Mesenchymal stem cell (in vitro differentiated cells and primary cell): ENCODE results near the gene NFKB1.

Experiments
- DNase-seq: peaks from one replicate; pipeline ENCODE4 v3.0.0-alpha.2; 2013
- H2AFZ ChIP-seq: one replicate; pipeline ENCODE4 v1.6.1; 2013; ENCODE audit warnings: low read depth, mild to moderate bottlenecking, control low read depth, inconsistent platforms, low read length, moderate library complexity
- H2AK5ac ChIP-seq: 2 replicates; pipeline ENCODE4 v1.6.1; 2013; ENCODE audit warnings: low read length, moderate library complexity, mild to moderate bottlenecking, inconsistent platforms; ENCODE audit not compliant: severe bottlenecking
- H2BK120ac ChIP-seq: one replicate; pipeline ENCODE4 v1.6.1; 2013; ENCODE audit warnings: low read depth, mild to moderate bottlenecking, inconsistent platforms, low read length, moderate library complexity
- H2BK12ac ChIP-seq, 2 experiments: one replicate each; pipeline ENCODE4 v1.6.1; 2013; ENCODE audit warnings: inconsistent platforms in 2 of 2, low read length in 2 of 2, mild to moderate bottlenecking in 2 of 2, moderate library complexity in 2 of 2, control low read depth in 1 of 2
- H2BK15ac ChIP-seq: one replicate; pipeline ENCODE4 v1.6.1; 2013; ENCODE audit warnings: mild to moderate bottlenecking, low read depth, inconsistent platforms; ENCODE audit not compliant: poor library complexity, severe bottlenecking
- H2BK5ac ChIP-seq: 2 replicates; pipeline ENCODE4 v1.6.1; 2013; ENCODE audit warnings: low read depth, mild to moderate bottlenecking, low read length, control low read depth, inconsistent platforms; ENCODE audit not compliant: poor library complexity, severe bottlenecking
- H3K14ac ChIP-seq, 2 experiments: one replicate each; pipeline ENCODE4 v1.6.1; 2013; ENCODE audit warnings: inconsistent platforms in 2 of 2, low read length in 2 of 2, control low read depth in 1 of 2, mild to moderate bottlenecking in 1 of 2, moderate library complexity in 1 of 2
- H3K18ac ChIP-seq, 2 experiments: one replicate each; pipeline ENCODE4 v1.6.1; 2013; ENCODE audit warnings: inconsistent platforms in 2 of 2, low read length in 2 of 2, control low read depth in 1 of 2, low read depth in 1 of 2, mild to moderate bottlenecking in 1 of 2
- H3K23ac ChIP-seq, 2 experiments: one replicate each; pipeline ENCODE4 v1.6.1; 2013; ENCODE audit warnings: inconsistent platforms in 2 of 2, low read length in 2 of 2, mild to moderate bottlenecking in 2 of 2, moderate library complexity in 2 of 2, control low read depth in 1 of 2
- H3K27ac ChIP-seq: 2 replicates; pipeline ENCODE4 v1.5.1; 2013; ENCODE audit warnings: mild to moderate bottlenecking, moderate library complexity, low read length, control low read depth, inconsistent platforms; ENCODE audit not compliant: poor library complexity, severe bottlenecking
- H3K27me3 ChIP-seq, 2 experiments: 2 replicates each; pipeline versions ENCODE4 v1.6.1 to v1.7.0; 2013; ENCODE audit warnings: low read length in 2 of 2, mild to moderate bottlenecking in 2 of 2, moderate library complexity in 2 of 2, control low read depth in 1 of 2, inconsistent platforms in 1 of 2; ENCODE audit not compliant: control insufficient read depth in 1 of 2, insufficient read depth in 1 of 2
- H3K36me3 ChIP-seq, 2 experiments: 2 replicates each; pipeline versions ENCODE4 v1.6.1 to v1.7.0; 2013; ENCODE audit warnings: low read length in 2 of 2, control low read depth in 1 of 2, inconsistent platforms in 1 of 2, low read depth in 1 of 2, mild to moderate bottlenecking in 1 of 2; ENCODE audit not compliant: insufficient read depth in 2 of 2, control insufficient read depth in 1 of 2
- H3K4ac ChIP-seq, 2 experiments: one replicate each; pipeline ENCODE4 v1.6.1; 2013; ENCODE audit warnings: inconsistent platforms in 2 of 2, low read length in 2 of 2, mild to moderate bottlenecking in 2 of 2, moderate library complexity in 2 of 2, control low read depth in 1 of 2, low read depth in 1 of 2
- H3K4me1 ChIP-seq: 2 replicates; pipeline ENCODE4 v1.6.1; 2013; ENCODE audit warnings: low read depth, low read length, control low read depth; ENCODE audit not compliant: control insufficient read depth, insufficient read depth
- H3K4me2 ChIP-seq: 2 replicates; pipeline ENCODE4 v1.6.1; 2013; ENCODE audit warnings: low read length, mild to moderate bottlenecking, inconsistent platforms; ENCODE audit not compliant: poor library complexity, severe bottlenecking
- H3K4me3 ChIP-seq, 2 experiments: 2 replicates each; pipeline versions ENCODE4 v1.5.1 to v1.7.0; 2013; ENCODE audit warnings: low read length in 2 of 2, mild to moderate bottlenecking in 2 of 2, control low read depth in 1 of 2, low read depth in 1 of 2; ENCODE audit not compliant: insufficient read depth in 1 of 2
- H3K79me1 ChIP-seq: replicated peaks from 2 replicates; pipeline ENCODE4 v1.6.1; 2013; ENCODE audit warnings: mild to moderate bottlenecking, control low read depth, low read length, inconsistent platforms; ENCODE audit not compliant: poor library complexity, severe bottlenecking
- H3K9ac ChIP-seq: 2 replicates; pipeline ENCODE4 v1.7.0; 2013; ENCODE audit warnings: mild to moderate bottlenecking, low read length, moderate library complexity
- H3K9me3 ChIP-seq: 2 replicates; pipeline ENCODE4 v1.7.0; 2013; ENCODE audit warnings: mild to moderate bottlenecking, low read length; ENCODE audit not compliant: control insufficient read depth
- H4K8ac ChIP-seq: one replicate; pipeline ENCODE4 v1.6.1; 2013; ENCODE audit warnings: inconsistent platforms, mild to moderate bottlenecking, low read length, moderate library complexity
- H4K91ac ChIP-seq: one replicate; pipeline ENCODE4 v1.6.1; 2013; ENCODE audit warnings: mild to moderate bottlenecking, low read length, inconsistent platforms
- WGBS: methylation state at CpG from one replicate; pipeline ENCODE4 v1.1.7; 2013; ENCODE audit warnings: mixed read lengths; 5-methylcytosine and 5-hydroxymethylcytosine counted together

Gene NFKB1

DNA sequence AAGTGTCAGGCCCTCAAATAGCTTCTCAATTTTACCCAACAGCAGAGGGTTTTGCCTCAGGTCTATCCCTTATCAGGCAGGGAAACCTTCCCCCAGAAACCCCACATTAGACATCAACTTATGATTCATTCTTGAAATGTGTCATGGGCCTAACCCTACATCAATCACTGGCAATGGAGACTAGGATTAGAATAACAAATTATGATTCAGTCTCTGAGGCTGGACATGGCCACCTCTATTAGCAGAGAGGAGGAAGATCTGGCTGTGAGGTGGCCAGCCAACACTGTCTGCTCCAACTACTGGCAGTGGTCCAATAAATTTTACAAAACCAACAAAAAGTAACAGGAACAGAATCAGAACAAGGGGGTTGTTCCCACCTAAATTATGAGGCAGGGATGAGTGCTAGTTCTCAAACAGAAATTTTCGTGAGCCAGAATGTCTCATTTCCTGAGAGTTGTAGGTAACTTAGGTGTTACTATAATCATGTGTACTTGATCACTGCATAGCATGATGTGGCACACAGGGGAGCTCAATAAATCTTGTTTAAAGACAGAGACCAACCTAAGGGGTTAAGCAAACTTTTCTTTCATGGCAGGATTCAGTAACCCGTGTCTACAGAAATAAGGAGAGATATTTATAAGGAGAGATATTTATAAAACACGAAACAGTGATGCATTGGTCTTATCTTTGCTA lies 126.8 kb downstream of the NFKB1 start:
- H2BK120ac ChIP-seq, result no peak overlapping the region
- H3K4me1 ChIP-seq, result peaks cover 12% of the 10 kb centered on the region
- WGBS, result 86% methylated on average over 3 of the region's 3 CpGs
- H3K4me3 ChIP-seq, result no peak overlapping the region
- no peak overlapping the region for H3K27ac ChIP-seq
- no peaks in the 10 kb centered on the region for H3K79me1 ChIP-seq
- H2BK15ac ChIP-seq, result no peak overlapping the region
- no peak overlapping the region for H3K9ac ChIP-seq
- no peak overlapping the region for H3K14ac ChIP-seq
- H3K27me3 ChIP-seq, result no peaks in the 10 kb centered on the region
- H4K8ac ChIP-seq, result no peak overlapping the region
- H2AFZ ChIP-seq, result no peak overlapping the region
- H2BK12ac ChIP-seq, result no peak overlapping the region
- H3K9me3 ChIP-seq, result no peaks in the 10 kb centered on the region
- DNase-seq, result peak; percentile 35
- peaks cover 3 to 22% of the 10 kb centered on the region in 2 experiments for H3K36me3 ChIP-seq
- no peak overlapping the region for H3K4ac ChIP-seq
- H3K4me2 ChIP-seq, result no peak overlapping the region
- H3K23ac ChIP-seq, result no peak overlapping the region
- H2BK5ac ChIP-seq, result no peak overlapping the region
- no peak overlapping the region for H3K18ac ChIP-seq
- H2AK5ac ChIP-seq, result no peak overlapping the region
- H4K91ac ChIP-seq, result no peak overlapping the region

GRCh38 chr4:102629673-102630072 lies 128.5 kb downstream of the NFKB1 start:
- Histone ChIP-seq H3K9me3 (no peaks in the 10 kb centered on the region), H3K4me2 (no peak overlapping the region), H2AK5ac (no peak overlapping the region), H2BK5ac (no peak overlapping the region), H2BK120ac (no peak overlapping the region), H3K14ac (no peak overlapping the region), H3K23ac (no peak overlapping the region), H3K4me3 (no peak overlapping the region), H2AFZ (no peak overlapping the region), H3K36me3 (peaks cover 9 to 33% of the 10 kb centered on the region in 2 experiments), H2BK15ac (no peak overlapping the region), H3K4me1 (peaks cover 4% of the 10 kb centered on the region), H3K27ac (no peak overlapping the region), H2BK12ac (no peak overlapping the region), H4K8ac (no peak overlapping the region), H4K91ac (no peak overlapping the region), H3K9ac (no peak overlapping the region), H3K79me1 (no peaks in the 10 kb centered on the region), H3K27me3 (no peaks in the 10 kb centered on the region), H3K4ac (no peak overlapping the region), H3K18ac (no peak overlapping the region)
- no peak for DNase-seq
- WGBS, result 96% methylated on average over 13 of the region's 13 CpGs

- H2BK15ac ChIP-seq, result no peak overlapping the region
- H2AK5ac ChIP-seq, result no peak overlapping the region
- H3K9me3 ChIP-seq, result no peaks in the 10 kb centered on the region
- H3K79me1 ChIP-seq, result no peaks in the 10 kb centered on the region
- no peak overlapping the region for H3K4me3 ChIP-seq
- H4K8ac ChIP-seq, result no peak overlapping the region
- H3K4ac ChIP-seq, result no peak overlapping the region
- H3K4me2 ChIP-seq, result no peak overlapping the region
- H2AFZ ChIP-seq, result no peak overlapping the region
- no peak for DNase-seq
- H3K36me3 ChIP-seq, result peaks cover 13 to 51% of the 10 kb centered on the region in 2 experiments
- H3K18ac ChIP-seq, result no peak overlapping the region
- no peaks in the 10 kb centered on the region for H3K27me3 ChIP-seq
- no peak overlapping the region for H2BK12ac ChIP-seq
- no peak overlapping the region for H3K23ac ChIP-seq
- no peak overlapping the region for H4K91ac ChIP-seq
- H2BK5ac ChIP-seq, result no peak overlapping the region
- H3K14ac ChIP-seq, result no peak overlapping the region
- WGBS, result 91% methylated on average over 7 of the region's 7 CpGs
- no peak overlapping the region for H3K27ac ChIP-seq
- no peak overlapping the region for H2BK120ac ChIP-seq
- peaks cover 4% of the 10 kb centered on the region for H3K4me1 ChIP-seq
- no peak overlapping the region for H3K9ac ChIP-seq
These were observed 130.5 kb downstream of the NFKB1 start for GRCh38 chr4:102631616-102632015.

GRCh38 chr4:102632241-102633065 lies 131.3 kb downstream of the NFKB1 start:
- Histone ChIP-seq H3K79me1 (no peaks in the 10 kb centered on the region), H3K27ac (no peak overlapping the region), H4K91ac (no peak overlapping the region), H3K18ac (no peak overlapping the region), H3K4me3 (no peak overlapping the region), H2AFZ (no peak overlapping the region), H3K36me3 (peaks cover 13 to 58% of the 10 kb centered on the region in 2 experiments), H3K14ac (no peak overlapping the region), H2BK5ac (no peak overlapping the region), H3K4ac (no peak overlapping the region), H3K4me2 (no peak overlapping the region), H2BK12ac (no peak overlapping the region), H3K23ac (no peak overlapping the region), H3K27me3 (no peaks in the 10 kb centered on the region), H3K9me3 (no peaks in the 10 kb centered on the region), H3K4me1 (peaks cover 3% of the 10 kb centered on the region), H4K8ac (no peak overlapping the region), H3K9ac (no peak overlapping the region), H2BK15ac (no peak overlapping the region), H2BK120ac (no peak overlapping the region), H2AK5ac (no peak overlapping the region)
- no peak for DNase-seq
- 78% methylated on average over 6 of the region's 6 CpGs for WGBS
